ENCODE data around the gene CCDC136.

Gene CCDC136

DNA sequence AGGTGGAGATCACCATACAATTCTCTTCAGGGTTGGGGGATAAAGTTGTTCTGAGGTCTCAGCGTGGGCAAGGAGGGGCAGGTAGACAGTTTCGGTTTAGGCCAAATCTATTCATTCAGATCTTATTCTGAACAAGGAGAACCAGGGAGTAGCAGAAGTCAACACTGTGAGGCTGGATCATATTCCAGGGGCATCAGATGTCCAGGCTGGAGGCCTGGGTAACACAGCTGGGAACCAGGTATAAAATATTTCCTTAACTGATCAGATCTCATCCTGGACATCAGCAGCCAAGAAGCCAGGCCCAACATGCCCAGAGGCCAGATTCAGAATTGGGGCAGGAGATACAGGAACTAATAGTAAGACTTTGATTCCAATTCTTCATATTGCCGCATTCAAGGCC lies 19.2 kb downstream of the CCDC136 start:
- Histone ChIP-seq H3F3A (ENCODE audit: low read depth) (no peaks in the 10 kb centered on the region), H3K9ac (ENCODE audit: low read depth, low read length, poor library complexity, severe bottlenecking) (no peak overlapping the region), H3K79me2 (ENCODE audit: insufficient read depth, low read length) (no peaks in the 10 kb centered on the region), H3K4me2 (ENCODE audit: low read depth, low read length, poor library complexity, severe bottlenecking) (no peak overlapping the region), H3K4me1 (ENCODE audit: insufficient read depth, low read length, poor library complexity, severe bottlenecking) (no peaks in the 10 kb centered on the region), H3K9me3 (ENCODE audit: insufficient read depth, low read depth, low read length) (no peaks in the 10 kb centered on the region), H4K20me1 (ENCODE audit: insufficient read depth, low read length, poor library complexity, severe bottlenecking) (no peaks in the 10 kb centered on the region), H3K9me2 (replicated peaks; ENCODE audit: low read depth, low read length) (no peaks in the 10 kb centered on the region), H3K27me3 (ENCODE audit: insufficient read depth, low read length, poor library complexity, severe bottlenecking) (no peaks in the 10 kb centered on the region), H3K36me3 (ENCODE audit: insufficient read depth, low read length) (peaks cover 43% of the 10 kb centered on the region; the same call in 1 of the 2 replicates), H2AFZ (ENCODE audit: low read length) (no peak overlapping the region), H3K4me3 (ENCODE audit: low read length, poor library complexity, severe bottlenecking) (no peak overlapping the region)
- TF ChIP-seq, protein P1, sequence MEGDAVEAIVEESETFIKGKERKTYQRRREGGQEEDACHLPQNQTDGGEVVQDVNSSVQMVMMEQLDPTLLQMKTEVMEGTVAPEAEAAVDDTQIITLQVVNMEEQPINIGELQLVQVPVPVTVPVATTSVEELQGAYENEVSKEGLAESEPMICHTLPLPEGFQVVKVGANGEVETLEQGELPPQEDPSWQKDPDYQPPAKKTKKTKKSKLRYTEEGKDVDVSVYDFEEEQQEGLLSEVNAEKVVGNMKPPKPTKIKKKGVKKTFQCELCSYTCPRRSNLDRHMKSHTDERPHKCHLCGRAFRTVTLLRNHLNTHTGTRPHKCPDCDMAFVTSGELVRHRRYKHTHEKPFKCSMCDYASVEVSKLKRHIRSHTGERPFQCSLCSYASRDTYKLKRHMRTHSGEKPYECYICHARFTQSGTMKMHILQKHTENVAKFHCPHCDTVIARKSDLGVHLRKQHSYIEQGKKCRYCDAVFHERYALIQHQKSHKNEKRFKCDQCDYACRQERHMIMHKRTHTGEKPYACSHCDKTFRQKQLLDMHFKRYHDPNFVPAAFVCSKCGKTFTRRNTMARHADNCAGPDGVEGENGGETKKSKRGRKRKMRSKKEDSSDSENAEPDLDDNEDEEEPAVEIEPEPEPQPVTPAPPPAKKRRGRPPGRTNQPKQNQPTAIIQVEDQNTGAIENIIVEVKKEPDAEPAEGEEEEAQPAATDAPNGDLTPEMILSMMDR (conservative IDR thresholded peaks at IDR 0.05; ENCODE audit: low read length) = no peak
- TF ChIP-seq EZH2phosphoT487 (IDR thresholded peaks at IDR 0.05; ENCODE audit: borderline replicate concordance) = no peak

DNA sequence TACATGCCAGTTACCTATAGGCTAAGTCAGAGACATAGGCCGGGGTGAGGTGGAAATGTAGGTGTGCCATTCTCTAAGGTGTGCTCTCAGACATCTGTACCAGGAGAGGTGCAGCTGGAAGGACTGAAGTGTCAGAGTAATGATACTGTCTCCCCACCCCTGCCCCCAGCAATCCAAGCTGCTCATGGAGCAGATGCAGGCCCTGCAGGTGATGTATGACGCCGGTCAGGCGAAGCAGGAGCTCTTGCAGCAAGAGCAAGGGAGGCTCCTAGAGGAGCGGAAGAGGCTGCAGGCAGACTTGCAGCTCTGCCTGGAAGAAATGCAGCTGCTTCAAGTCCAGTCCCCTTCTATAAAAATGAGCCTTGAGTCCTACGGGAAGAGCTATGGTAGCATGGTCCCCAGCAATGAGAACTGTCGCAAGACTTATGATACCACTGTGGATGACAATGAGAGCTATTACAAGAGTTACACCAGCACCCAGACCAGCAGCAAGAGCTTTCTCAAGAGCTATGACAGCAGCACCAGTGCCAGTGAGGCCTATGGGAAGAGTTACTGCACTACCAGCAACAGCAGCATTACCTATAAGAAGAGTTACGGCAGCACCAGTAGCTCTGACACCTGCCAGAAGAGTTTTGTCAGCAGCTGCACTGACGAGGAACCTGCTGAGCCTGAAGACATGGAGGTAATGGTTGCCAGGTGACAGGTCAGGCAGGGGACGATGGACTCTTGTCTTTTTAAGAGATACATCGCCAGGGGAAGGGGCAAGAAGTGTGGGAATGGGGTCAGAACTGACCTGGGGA lies 20.1 kb downstream of the CCDC136 start:
- no peak overlapping the region for H3K4me3 ChIP-seq (ENCODE audit: low read length, poor library complexity, severe bottlenecking)
- H3K9me3 ChIP-seq (ENCODE audit: insufficient read depth, low read depth, low read length) = no peaks in the 10 kb centered on the region
- no peaks in the 10 kb centered on the region for H3K9me2 ChIP-seq (replicated peaks; ENCODE audit: low read depth, low read length)
- no peak overlapping the region for H3K9ac ChIP-seq (ENCODE audit: low read depth, low read length, poor library complexity, severe bottlenecking)
- H3K4me1 ChIP-seq (ENCODE audit: insufficient read depth, low read length, poor library complexity, severe bottlenecking) = no peaks in the 10 kb centered on the region
- H3K36me3 ChIP-seq (ENCODE audit: insufficient read depth, low read length) = peaks cover 35% of the 10 kb centered on the region; the same call in 1 of the 2 replicates
- H3K27me3 ChIP-seq (ENCODE audit: insufficient read depth, low read length, poor library complexity, severe bottlenecking) = no peaks in the 10 kb centered on the region
- TF ChIP-seq, protein P1 (conservative IDR thresholded peaks at IDR 0.05; ENCODE audit: low read length) = no peak
- no peak for TF ChIP-seq EZH2phosphoT487 (IDR thresholded peaks at IDR 0.05; ENCODE audit: borderline replicate concordance)
- H3K79me2 ChIP-seq (ENCODE audit: insufficient read depth, low read length) = no peaks in the 10 kb centered on the region
- no peaks in the 10 kb centered on the region for H3F3A ChIP-seq (ENCODE audit: low read depth)
- no peaks in the 10 kb centered on the region for H4K20me1 ChIP-seq (ENCODE audit: insufficient read depth, low read length, poor library complexity, severe bottlenecking)
- H2AFZ ChIP-seq (ENCODE audit: low read length) = no peak overlapping the region
- H3K4me2 ChIP-seq (ENCODE audit: low read depth, low read length, poor library complexity, severe bottlenecking) = no peak overlapping the region

DNA sequence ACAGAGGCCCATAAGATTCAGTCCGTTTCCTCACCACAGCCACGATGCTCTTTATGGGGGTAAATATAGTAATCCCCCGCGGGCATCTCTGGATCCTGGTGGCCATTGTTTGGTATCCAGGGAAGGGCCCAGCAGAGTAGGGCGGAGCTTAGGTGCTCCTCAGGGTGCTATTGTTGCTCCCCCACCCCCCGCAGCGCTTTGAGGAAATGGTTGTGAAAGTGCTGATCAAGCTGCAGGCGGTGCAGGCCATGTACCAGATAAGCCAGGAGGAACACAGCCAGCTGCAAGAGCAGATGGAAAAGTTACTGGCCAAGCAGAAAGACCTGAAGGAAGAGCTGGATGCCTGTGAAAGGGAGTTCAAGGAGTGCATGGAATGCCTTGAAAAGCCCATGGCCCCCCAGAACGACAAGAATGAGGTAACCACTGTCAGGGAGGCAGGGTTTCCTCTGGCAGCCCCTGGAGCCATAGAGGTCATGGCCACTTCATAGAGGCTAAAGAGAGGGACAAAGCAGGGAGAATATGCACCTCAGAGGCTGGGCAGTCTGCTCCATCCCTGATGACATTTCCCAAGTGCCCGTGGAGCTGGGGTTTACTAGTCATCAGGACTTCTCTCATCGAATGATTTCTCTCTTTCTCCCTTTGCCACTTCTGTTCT lies 20.9 kb downstream of the CCDC136 start:
- H3K27me3 ChIP-seq (ENCODE audit: insufficient read depth, low read length, poor library complexity, severe bottlenecking) = no peaks in the 10 kb centered on the region
- H4K20me1 ChIP-seq (ENCODE audit: insufficient read depth, low read length, poor library complexity, severe bottlenecking) = no peaks in the 10 kb centered on the region
- no peaks in the 10 kb centered on the region for H3K4me1 ChIP-seq (ENCODE audit: insufficient read depth, low read length, poor library complexity, severe bottlenecking)
- TF ChIP-seq, protein P1 (conservative IDR thresholded peaks at IDR 0.05; ENCODE audit: low read length) = no peak
- TF ChIP-seq EZH2phosphoT487 (IDR thresholded peaks at IDR 0.05; ENCODE audit: borderline replicate concordance) = no peak
- H3K4me2 ChIP-seq (ENCODE audit: low read depth, low read length, poor library complexity, severe bottlenecking) = no peak overlapping the region
- no peaks in the 10 kb centered on the region for H3K79me2 ChIP-seq (ENCODE audit: insufficient read depth, low read length)
- H3F3A ChIP-seq (ENCODE audit: low read depth) = no peaks in the 10 kb centered on the region
- H3K9me2 ChIP-seq (replicated peaks; ENCODE audit: low read depth, low read length) = no peaks in the 10 kb centered on the region
- H3K4me3 ChIP-seq (ENCODE audit: low read length, poor library complexity, severe bottlenecking) = no peak overlapping the region
- H3K9ac ChIP-seq (ENCODE audit: low read depth, low read length, poor library complexity, severe bottlenecking) = no peak overlapping the region
- no peak overlapping the region for H2AFZ ChIP-seq (ENCODE audit: low read length)
- H3K36me3 ChIP-seq (ENCODE audit: insufficient read depth, low read length) = peaks cover 29% of the 10 kb centered on the region; the same call in 1 of the 2 replicates
- H3K9me3 ChIP-seq (ENCODE audit: insufficient read depth, low read depth, low read length) = no peaks in the 10 kb centered on the region

All from Loucy (cell line).